Limb (tissue), 2 donors: ENCODE data around the gene PCDHGA1.

Source experiments
- DNase-seq, 2 donors: peaks; one replicate each; pipeline ENCODE4 v3.0.0-alpha.2; 2016; ENCODE audit errors: extremely low spot score in 2 of 2

PCDHGA1 gene

DNA sequence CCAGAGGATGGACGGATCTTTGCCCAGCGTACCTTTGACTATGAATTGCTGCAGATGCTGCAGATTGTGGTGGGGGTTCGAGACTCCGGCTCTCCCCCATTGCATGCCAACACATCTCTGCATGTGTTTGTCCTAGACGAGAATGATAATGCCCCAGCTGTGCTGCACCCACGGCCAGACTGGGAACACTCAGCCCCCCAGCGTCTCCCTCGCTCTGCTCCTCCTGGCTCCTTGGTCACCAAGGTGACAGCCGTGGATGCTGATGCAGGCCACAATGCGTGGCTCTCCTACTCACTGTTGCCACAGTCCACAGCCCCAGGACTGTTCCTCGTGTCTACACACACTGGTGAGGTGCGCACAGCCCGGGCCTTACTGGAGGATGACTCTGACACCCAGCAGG is 160.5 kb downstream of the PCDHGA1 start:
- DNase-seq, result no peak

DNA sequence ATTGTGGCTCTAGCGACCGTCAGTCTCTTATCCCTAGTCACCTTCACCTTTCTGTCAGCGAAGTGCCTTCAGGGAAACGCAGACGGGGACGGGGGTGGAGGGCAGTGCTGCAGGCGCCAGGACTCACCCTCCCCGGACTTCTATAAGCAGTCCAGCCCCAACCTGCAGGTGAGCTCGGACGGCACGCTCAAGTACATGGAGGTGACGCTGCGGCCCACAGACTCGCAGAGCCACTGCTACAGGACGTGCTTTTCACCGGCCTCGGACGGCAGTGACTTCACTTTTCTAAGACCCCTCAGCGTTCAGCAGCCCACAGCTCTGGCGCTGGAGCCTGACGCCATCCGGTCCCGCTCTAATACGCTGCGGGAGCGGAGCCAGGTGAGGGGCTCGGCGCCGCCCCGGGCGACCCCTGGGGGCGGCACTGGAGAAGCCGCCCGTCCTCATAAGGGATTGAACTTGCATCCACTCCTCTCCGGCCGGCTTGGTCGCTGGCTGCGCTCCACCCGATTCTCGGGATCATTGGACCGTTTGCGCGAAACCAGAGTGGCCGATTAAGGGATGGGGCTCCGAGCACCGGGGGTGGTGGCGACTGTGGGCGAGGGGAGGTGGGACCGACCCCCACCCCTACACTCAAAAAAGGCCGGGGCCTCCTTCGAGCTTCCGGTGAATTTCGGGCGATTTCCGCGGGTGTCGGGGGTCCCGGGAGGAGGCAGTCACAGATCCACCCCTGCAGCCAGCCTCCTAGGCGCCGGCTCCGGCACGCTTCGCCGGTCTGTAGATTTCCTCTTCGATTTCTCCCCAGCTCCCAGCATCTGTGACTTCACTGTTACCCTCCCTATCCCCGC is 161.2 kb downstream of the PCDHGA1 start:
- no peak for DNase-seq

DNA sequence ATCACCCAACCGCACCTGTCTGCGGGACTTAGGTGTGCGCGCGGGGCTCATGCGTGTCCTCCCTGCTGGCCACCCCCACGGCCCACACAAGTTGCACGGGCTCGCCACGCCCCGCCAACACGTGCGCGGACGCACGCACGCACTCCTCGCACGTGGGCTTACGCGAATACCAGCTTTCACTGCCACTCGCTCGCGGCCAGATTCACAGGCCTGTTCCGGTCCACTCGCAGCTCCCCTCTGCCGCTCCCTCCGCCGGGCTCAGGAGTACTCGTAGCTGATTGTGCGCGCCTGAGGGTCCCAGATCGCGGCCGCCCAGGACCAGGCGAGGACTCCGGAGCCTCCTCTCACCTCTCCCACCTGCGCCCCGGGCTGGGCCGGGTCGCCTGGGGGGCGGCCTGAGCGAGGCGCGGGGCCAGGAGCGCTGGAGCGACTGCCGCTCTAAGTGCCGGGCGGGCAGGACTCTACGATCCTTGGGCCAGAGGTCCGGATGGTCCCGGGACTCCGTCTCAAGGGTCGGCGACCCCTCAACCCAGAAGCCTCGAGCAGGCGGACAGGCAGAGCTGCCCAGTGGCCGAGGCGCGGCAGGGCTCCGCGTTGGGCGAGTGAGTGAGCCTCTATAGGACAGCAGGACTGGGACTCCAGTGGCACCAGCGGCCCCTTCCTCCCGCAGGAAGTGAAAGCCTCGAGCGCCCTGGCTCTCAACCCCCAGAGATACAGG is 162.0 kb downstream of the PCDHGA1 start:
- peak in 1 of 2 donors; percentile 63 for DNase-seq

DNA sequence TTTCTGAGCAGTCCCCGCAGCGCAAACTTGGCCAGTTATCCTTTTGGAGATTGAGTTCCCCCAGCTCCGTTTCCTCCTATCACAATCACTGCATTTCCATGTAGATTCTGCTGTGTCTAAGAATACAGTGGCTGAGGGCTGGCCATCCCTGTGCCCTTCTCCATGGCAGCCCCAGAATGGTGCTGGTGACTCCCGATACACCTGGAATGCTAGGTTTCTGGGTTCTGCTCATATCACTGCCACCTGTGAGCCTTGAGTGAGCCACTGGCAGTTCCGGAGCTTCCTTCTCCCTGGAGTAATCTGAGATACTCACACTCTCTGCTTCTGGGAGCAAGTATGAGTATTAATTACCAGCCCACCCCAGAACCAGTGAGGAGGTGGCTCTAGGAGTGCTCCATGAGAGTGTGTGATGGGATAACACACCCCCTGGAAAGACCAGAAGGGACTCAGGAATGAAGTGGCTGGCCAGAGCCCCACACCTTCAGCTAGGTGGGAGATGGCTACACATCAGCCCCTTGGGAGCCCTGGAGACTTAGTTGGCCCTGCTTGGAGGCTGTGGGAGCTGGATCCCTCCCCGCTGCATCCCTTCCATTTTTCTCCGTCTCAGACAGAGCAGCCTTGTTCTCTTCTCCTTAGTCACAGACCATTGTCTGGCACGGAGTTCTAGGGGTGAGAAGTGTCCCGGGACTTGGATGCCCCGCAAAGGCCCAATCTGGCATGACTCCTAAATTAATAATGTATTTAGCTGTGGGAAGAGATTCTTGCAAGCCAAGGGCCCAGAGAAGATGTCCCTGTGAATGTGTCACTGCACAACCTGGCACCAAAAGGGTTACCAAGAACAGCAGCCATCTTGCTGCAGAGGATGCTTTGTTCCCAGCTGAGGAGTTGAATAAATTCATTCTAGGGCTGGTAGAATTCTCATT is 163.4 kb downstream of the PCDHGA1 start:
- peak in 1 of 2 donors; percentile 42 for DNase-seq

DNA sequence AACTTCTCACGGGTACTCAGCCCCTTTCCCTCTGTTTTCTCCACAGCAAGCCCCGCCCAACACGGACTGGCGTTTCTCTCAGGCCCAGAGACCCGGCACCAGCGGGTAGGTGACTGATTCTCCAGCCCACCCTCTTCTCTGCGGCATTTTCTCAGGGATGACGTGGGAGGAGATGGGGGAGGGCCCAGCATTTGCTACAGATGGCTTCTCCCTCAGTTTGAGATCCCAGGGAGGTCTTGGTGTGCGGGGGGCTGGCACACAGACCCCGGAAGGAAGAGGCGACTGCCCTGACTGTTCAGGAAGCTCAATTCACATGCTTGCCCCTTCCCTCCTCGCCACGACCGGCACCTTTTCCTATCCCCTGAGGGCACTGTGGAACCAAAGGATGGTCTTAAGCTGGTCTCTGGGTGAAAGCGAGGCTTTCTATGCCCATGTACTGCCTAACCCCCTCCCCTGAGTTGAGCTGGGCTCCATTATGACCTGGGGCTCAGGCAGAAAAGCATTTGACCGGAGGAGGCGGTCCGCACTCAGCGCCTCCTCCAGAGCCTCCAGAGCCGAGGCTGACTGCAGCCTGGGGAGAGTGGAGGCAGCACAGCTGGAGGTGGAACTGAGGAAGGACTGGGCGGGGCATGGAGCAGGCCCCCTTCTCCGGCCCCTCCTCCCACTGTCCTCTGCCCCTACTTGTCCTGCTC is 164.6 kb downstream of the PCDHGA1 start:
- peak in 1 of 2 donors; percentile 78 for DNase-seq

DNA sequence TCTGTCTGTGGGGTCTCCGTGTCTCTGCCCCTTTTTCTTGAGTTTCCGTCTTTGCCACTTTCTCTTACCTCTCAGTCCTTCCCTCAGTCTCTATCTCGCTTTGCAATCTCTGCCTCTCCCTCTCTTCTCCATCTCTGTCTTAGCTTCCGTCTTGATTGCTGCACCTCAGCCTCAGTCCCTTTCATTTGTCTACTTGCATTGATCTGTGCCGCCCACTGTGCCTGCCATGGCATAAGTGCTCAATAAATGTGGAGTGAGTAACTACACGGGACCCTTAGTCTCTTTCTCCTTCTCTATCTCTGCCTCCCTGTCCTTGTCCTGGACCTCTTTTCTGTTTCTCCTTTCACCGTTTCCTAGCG is 165.1 kb downstream of the PCDHGA1 start:
- DNase-seq, result no peak

DNA sequence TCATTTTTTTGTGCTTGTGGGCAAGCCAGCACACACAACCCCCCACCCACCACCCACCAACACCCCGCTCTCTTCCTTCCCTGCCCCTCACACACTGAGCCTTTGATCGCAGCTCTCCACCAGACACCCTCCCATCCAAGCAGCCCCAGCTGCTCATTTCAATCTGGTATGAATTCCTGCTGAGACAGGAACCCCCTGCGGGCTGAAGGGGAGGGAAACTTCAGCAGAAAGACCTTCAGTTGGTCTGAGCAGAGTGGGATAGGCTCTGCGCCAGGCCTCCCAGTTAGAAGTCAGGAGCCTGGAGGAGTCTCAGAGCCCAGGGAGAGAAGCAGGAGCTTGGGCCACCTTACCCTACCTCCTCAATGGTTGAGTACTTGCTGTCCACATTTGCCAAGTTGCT is 165.7 kb downstream of the PCDHGA1 start:
- DNase-seq, result peak; percentile 68 to 77

DNA sequence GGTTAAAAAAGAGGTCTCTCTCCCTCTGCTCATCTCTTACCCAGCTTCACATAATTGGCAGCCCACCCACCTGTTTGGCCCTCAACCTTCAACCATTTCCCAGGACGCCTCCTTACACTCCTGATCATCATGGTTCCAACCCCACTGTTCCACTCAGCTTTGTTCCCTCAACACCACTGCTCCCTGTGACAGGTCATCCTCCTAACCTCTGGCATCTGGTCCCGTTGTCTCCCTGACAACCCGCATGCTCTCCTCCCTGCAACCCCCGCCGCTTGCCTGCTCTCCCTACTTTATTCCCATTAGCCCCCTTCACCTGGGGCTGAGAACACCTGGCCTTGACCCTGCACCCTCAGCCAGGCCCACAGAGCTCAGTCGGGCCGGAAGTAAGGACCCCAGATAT is 171.4 kb downstream of the PCDHGA1 start:
- no peak for DNase-seq

DNA sequence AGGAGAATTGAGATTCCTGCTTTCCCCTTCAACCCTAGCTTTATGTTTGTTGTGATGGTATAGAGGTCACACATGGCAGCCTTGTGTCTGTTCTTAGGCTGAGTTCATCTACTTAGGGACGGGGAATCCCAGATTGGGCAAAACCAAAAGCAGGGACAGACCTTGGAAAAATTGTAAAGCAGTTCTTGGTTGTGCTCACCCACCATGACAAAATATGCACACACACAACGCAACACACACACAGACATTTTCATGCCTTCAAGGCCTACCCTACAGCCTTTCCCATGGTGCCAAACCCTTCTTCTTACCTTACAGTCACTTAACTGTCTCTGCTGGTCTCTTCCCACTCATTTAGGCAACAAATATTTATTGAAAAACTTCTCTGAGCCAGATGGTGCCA is 173.4 kb downstream of the PCDHGA1 start:
- DNase-seq, result no peak

DNA sequence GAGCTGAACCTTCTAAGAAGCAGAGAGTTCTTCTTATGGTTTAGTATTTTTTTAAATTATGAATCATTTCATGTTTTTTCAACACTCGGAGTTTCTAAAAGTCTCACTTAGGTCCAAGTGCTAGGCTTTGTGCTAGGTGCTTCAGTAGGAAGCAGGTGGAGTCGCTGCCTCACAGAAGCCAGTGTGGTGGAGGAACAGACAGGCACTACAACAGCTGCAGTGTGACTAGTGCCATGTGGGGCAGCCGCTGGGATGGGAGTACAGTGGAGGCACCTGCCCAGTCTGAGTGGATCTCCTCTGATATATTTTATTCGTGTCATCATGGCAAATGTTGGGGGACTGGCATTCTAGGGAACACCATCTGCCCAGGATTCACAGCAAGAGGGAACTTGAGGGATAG is 173.9 kb downstream of the PCDHGA1 start:
- no peak for DNase-seq

DNA sequence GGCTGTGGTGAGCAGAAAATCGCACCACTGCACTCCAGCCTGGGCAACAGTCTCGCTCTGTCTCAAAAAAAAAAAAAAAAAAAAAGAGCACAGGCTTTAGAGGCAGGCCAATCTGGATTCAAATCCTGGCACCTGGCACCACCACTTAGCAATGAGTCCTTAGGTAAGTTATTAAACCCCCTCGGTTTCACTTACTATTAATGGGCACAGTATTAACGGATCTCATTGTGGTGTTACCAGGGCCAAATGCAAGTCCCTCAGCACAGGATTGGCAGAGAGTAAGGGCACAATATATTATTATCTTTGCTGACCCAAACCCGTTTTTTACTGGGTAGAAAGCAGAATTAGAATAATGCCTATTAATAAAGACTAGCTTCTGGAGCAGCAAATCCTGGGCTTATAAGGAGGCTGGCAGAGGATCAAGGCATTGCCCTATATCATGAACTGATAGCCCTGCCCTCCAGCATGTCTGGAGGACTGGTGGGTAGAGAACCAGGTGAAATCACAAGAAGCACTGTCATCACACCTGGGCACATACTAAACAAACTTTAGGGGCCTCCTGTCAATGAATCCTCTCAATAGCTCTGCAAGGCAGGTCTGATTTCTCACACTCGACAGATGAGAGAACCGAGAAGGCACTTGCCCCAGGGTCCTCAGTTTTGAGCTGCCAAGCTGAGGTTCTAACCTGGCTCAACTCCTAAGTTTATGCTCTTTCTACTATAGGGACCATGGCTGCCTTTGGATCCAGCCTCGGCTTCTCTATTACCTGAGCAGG is 176.3 kb downstream of the PCDHGA1 start:
- no peak for DNase-seq

DNA sequence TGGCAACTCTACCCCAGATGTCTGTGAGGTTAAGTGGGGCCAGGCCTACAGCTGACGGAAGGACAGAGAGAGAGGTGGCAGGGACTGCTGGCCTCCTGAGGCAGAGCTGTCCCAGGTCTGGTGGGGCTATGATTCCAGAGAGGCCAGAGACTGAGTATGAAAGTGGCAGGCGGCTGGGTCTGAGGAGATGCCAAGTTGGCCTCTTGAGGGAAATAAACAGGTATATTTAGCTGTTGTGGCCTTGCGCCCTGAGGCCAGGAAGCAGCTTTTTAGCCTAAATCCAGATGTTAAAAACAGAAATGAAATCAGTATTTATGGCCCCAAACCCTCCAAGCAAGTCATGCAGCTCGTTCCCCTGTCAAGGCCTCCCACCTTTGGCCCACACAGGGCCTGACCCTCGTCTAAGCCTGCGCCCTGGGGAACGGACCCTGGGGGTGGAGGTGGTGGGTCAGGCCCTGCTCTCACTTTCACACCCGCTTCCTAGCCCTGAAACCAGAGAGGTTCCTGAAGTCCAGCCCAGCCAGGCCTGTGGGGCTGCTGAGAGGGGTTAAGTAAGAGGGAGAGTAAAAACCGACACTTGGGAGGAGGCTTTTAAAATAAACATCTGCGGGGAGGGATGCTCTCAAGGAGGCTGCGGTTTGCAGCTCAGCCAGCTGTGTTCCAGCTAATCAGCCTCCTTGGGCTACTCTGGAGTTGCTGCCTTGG is 177.2 kb downstream of the PCDHGA1 start:
- DNase-seq, result peak; percentile 55 to 70

DNA sequence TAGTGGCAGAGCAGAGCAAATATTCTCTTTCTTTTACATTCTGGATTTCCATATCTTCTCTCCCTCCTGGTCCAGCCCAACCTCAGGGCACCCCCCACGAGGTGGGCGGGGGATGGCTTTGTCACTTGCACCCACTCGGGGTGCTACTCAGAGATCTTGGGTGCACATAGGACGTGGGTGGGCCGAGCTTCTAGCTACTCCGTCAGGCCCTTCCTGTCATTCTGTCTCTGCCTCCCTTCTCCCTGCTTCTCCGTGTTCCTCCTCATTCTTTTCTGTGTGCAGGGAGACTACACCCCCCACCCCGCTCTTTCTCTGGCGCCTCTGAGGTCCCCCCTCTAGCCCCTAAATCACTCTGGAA is 178.1 kb downstream of the PCDHGA1 start:
- no peak for DNase-seq

DNA sequence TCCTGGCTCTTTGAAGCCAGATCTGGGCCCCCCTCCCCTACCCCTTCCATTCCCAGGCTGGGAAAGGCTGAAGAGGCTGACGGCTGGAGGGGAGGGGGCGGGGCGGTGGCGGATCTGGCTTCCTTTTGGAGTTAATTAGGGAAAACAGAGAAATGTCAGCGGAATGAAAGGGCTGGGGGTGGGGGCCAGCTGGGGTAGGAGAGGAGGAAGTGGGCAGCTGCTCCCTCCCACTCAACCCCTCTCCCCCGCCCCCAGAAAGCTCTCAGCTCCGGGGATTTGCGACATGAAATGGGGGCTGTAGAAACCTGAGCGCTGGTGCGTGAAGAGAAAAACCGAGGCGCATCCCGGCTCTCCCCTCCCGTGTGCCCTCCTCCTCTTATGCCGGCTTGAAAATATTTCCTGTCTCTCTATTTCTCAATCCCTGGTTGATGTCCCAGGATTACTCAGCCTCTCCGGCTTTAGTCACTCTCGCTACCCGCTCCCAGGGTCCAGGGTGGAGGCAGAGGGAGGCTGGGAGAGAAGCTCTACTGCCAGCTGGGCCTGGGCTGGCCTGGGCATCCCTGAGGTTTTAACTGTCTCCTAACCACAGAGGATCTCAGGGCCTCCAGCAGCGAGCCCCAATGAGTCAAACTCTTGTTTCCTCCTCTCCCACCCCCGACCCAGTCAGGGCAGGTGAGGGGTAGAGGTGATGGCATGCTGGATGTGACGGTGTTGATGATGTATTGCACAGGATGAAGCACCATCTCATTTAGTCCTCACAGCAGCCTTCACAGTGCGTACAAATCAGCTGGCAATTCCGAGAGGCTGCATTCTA is 178.7 kb downstream of the PCDHGA1 start:
- DNase-seq, result peak; percentile 65 to 89

DNA sequence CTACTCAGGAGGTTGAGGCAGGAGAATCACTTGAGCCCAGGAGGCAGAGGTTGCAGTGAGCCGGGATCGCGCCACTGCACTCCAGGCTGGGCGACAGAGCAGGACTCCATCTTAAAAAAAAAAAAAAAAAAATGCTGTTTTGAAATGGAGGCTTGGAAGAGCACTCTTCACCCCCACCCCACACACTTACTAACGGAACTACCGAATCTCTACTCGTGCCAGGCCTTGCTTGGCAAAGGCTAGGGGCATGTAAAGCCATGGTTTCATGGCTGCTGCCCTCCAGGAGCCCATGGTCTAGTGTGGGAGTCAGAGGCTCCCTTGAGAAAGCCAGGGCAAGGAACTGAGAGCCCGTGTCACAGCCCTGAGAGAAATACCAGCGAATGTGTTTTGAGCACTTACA is 179.8 kb downstream of the PCDHGA1 start:
- no peak for DNase-seq

DNA sequence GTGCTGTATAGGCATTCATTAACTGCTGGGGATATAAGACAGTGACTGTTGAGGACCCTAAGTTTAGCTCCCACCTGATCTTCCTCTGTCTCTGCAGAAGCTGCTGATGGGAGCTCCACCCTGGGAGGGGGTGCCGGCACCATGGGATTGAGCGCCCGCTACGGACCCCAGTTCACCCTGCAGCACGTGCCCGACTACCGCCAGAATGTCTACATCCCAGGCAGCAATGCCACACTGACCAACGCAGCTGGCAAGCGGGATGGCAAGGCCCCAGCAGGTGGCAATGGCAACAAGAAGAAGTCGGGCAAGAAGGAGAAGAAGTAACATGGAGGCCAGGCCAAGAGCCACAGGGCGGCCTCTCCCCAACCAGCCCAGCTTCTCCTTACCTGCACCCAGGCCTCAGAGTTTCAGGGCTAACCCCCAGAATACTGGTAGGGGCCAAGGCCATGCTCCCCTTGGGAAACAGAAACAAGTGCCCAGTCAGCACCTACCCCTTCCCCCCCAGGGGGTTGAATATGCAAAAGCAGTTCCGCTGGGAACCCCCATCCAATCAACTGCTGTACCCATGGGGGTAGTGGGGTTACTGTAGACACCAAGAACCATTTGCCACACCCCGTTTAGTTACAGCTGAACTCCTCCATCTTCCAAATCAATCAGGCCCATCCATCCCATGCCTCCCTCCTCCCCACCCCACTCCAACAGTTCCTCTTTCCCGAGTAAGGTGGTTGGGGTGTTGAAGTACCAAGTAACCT is 180.7 kb downstream of the PCDHGA1 start:
- no peak for DNase-seq

DNA sequence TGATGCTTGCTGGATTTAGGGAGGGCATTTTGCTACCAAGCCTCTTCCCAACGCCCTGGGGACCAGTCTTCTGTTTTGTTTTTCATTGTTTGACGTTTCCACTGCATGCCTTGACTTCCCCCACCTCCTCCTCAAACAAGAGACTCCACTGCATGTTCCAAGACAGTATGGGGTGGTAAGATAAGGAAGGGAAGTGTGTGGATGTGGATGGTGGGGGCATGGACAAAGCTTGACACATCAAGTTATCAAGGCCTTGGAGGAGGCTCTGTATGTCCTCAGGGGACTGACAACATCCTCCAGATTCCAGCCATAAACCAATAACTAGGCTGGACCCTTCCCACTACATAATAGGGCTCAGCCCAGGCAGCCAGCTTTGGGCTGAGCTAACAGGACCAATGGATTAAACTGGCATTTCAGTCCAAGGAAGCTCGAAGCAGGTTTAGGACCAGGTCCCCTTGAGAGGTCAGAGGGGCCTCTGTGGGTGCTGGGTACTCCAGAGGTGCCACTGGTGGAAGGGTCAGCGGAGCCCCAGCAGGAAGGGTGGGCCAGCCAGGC is 181.5 kb downstream of the PCDHGA1 start:
- no peak for DNase-seq

DNA sequence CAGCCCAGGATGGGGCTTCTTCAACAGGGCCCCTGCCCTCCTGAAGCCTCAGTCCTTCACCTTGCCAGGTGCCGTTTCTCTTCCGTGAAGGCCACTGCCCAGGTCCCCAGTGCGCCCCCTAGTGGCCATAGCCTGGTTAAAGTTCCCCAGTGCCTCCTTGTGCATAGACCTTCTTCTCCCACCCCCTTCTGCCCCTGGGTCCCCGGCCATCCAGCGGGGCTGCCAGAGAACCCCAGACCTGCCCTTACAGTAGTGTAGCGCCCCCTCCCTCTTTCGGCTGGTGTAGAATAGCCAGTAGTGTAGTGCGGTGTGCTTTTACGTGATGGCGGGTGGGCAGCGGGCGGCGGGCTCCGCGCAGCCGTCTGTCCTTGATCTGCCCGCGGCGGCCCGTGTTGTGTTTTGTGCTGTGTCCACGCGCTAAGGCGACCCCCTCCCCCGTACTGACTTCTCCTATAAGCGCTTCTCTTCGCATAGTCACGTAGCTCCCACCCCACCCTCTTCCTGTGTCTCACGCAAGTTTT is 182.1 kb downstream of the PCDHGA1 start:
- DNase-seq, result peak in 1 of 2 donors; percentile 87
